Activated CD4-positive, alpha-beta T cell treated with anti-CD3 and anti-CD28 coated beads, Interleukin-2, Interleukin-4, amounts not matched to agents 100 ng/mL and 50 ng/mL, durations not matched to agents 16 hours and 8 hours (primary cell): ENCODE measurements around the gene LRP10.
"Not testable (repeated sequence)": the region's sequence is repeated elsewhere in the genome, so short reads cannot be mapped to it uniquely, and the experiment has no call there.

Experiments used
- DNase-seq: peaks from one replicate; pipeline ENCODE4 v3.0.0-alpha.2; 2020; ENCODE audit warnings: low spot score

LRP10 gene

GRCh38 chr14:22887260-22887989, 15.9 kb downstream of the LRP10 start:
- peak; percentile 50 for DNase-seq

- DNase-seq, result no peak
Observed at GRCh38 chr14:22887990-22888378, 16.4 kb downstream of the LRP10 start.

GRCh38 chr14:22888662-22889061, 17.1 kb downstream of the LRP10 start:
- DNase-seq, result no peak

GRCh38 chr14:22890416-22890815, 18.9 kb downstream of the LRP10 start:
- no peak for DNase-seq

- DNase-seq, result no peak
Observed at GRCh38 chr14:22892488-22892887, 20.9 kb downstream of the LRP10 start.

- DNase-seq, result no peak
Observed at GRCh38 chr14:22893706-22894105, 22.2 kb downstream of the LRP10 start.

GRCh38 chr14:22895402-22895801, 23.9 kb downstream of the LRP10 start:
- DNase-seq, result no peak

- no peak for DNase-seq
Observed at GRCh38 chr14:22896356-22896755, 24.8 kb downstream of the LRP10 start.

GRCh38 chr14:22896760-22897159, 25.2 kb downstream of the LRP10 start:
- DNase-seq, result no peak

GRCh38 chr14:22897357-22897756, 25.8 kb downstream of the LRP10 start:
- no peak for DNase-seq

- DNase-seq, result peak; percentile 31
Observed at GRCh38 chr14:22898302-22899090, 27.0 kb downstream of the LRP10 start.

- DNase-seq, result peak; percentile 65
Observed at GRCh38 chr14:22900081-22900799, 28.7 kb downstream of the LRP10 start.

- DNase-seq, result no peak
Observed at GRCh38 chr14:22901799-22902198, 30.3 kb downstream of the LRP10 start.

GRCh38 chr14:22903742-22904087, 32.2 kb downstream of the LRP10 start:
- DNase-seq, result no peak

GRCh38 chr14:22905627-22906026, 34.1 kb downstream of the LRP10 start:
- no peak for DNase-seq

GRCh38 chr14:22906073-22906472, 34.5 kb downstream of the LRP10 start:
- no peak for DNase-seq

GRCh38 chr14:22907429-22907828, 35.9 kb downstream of the LRP10 start:
- DNase-seq, result no peak

- no peak for DNase-seq
Observed at GRCh38 chr14:22908601-22909000, 37.1 kb downstream of the LRP10 start.

GRCh38 chr14:22910916-22911315, 39.4 kb downstream of the LRP10 start:
- DNase-seq, result no peak

GRCh38 chr14:22914836-22915235, 43.3 kb downstream of the LRP10 start:
- DNase-seq, result not testable (repeated sequence)

- no peak for DNase-seq
Observed at GRCh38 chr14:22915886-22916521, 44.5 kb downstream of the LRP10 start.

GRCh38 chr14:22918804-22919600, 47.5 kb downstream of the LRP10 start, which contains the start of gene RBM23:
RBM23 (minus strand) TSS chr14:22919149.
- DNase-seq, result peak; percentile 99
